Epithelial cell of proximal tubule (primary cell): ENCODE results near the gene FADS2. TPM values are rescaled to one million over a fixed set of nuclear protein-coding genes. Genes with fewer than 3 reads are reported as not detected.
"Not testable (repeated sequence)": the region's sequence is repeated elsewhere in the genome, so short reads cannot be mapped to it uniquely, and the experiment has no call there.

Experiments
- DNase-seq: peaks from one replicate; pipeline ENCODE4 v3.0.0-alpha.2; 2011; ENCODE audit warnings: low read depth
- H3K4me3 ChIP-seq: 2 replicates; pipeline ENCODE4 v1.5.1; 2011; ENCODE audit warnings: low read depth, mild to moderate bottlenecking, low read length
- CTCF ChIP-seq: conservative IDR thresholded peaks from 2 replicates; pipeline ENCODE4 v1.5.1; 2012; ENCODE audit warnings: low read depth, mild to moderate bottlenecking, low read length
- total RNA-seq: library from RNA; depleted of rRNA; stranded (reverse); fragments of >200 nt; gene quantifications from 2 replicates; pipeline ENCODE4 v1.2.3, GENCODE V29; 2015

Gene FADS2
- total RNA-seq, 1 donor from 2014 or later = 169 TPM

DNA sequence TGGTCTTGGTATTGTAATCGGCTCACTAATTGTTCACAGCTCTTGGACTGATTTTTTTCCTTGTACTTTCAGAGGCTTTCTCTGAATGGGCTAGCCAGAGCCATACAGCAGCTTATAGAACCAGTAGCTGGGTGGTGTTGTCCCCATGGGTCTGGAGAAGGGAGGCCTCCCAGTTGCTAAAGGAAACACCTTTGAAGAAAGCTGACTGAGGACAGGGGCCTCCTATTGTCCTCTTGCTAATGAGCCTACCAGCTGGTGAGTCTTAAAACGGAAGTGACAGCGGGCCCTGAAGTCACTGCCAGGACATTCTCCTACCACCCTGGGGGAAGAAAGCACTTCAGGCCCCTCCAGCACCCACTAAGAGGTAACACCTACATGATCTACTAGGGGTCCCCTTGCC lies 53.3 kb downstream of the FADS2 start:
- no peak for TF ChIP-seq CTCF
- no peak for DNase-seq
- H3K4me3 ChIP-seq = no peak overlapping the region

DNA sequence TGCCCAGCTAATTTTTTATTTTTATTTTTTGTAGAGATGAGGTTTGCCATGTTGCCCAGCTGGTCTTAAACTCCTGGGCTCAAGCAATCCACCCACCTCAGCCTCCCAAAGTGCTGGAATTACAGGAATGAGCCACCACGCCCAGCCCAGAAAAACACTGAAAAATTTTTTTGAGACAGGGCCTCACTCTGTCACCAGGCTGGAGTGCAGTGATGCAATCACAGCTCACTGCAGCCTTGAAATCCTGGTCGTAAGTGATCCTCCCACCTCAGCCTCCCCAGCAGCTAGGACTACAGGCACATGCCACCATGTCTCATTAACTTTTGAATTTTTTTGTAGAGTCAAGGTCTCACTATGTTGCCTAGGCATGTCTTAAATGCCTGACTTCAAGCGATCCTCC lies 54.2 kb downstream of the FADS2 start:
- DNase-seq, H3K4me3 ChIP-seq: not testable (repeated sequence)

GRCh38 chr11:61882879-61883278 lies 54.8 kb downstream of the FADS2 start:
- H3K4me3 ChIP-seq = no peak overlapping the region
- TF ChIP-seq CTCF = no peak
- DNase-seq = no peak

DNA sequence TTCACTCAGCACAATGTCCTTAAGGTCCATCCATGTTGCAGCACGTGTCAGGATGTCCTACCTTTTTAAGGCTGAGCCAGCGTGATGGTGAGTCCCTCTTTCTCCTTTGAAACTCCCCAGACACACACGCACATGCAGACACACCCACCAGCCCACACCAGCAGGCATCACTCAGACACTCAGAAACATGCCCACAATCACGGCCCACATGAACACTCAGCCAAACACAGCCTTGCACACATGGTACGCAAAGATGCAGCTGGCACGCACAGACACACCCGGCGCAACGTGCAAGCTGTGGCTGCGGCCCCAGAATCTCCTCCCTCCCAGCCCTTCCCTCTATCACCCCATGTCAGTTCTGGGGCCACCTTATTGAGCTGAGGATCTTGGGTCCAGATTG lies 55.2 kb downstream of the FADS2 start:
- TF ChIP-seq CTCF = no peak
- DNase-seq = no peak
- H3K4me3 ChIP-seq = no peak overlapping the region

DNA sequence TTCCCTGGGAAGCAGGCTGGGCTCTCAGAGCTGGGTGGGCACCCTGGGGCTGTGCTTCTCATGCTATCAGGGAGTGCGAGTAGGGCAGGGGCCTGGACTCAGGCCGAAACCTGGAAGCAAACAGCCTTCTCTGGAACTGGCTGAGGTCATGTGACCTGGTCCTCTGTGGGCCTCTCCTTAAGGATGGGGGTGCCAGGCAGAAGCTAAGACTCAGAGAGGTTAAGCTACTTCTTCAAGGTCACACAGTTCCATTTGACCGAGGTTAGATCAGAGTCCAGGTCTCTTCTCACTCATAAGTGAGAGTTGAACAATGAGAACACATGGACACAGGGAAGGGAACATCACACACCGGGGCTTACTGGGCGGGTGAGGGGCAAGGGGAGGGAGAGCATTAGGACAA lies 55.8 kb downstream of the FADS2 start:
- DNase-seq = no peak
- H3K4me3 ChIP-seq = no peak overlapping the region
- TF ChIP-seq CTCF = no peak

- no peak for TF ChIP-seq CTCF
- no peak overlapping the region for H3K4me3 ChIP-seq
- DNase-seq = no peak
Measured at GRCh38 chr11:61885166-61885778, 57.2 kb downstream of the FADS2 start.

GRCh38 chr11:61885784-61886580 lies 57.9 kb downstream of the FADS2 start:
- H3K4me3 ChIP-seq = no peak overlapping the region
- DNase-seq = no peak
- TF ChIP-seq CTCF = no peak
